HEK293 (cell line): ENCODE data around the gene CETP.

Source experiments
- HOXA7 ChIP-seq: sonication (generic); formaldehyde crosslinking; IDR thresholded peaks from 2 replicates; pipeline ENCODE4 v1.8.1; 2022; ENCODE audit warnings: missing genetic modification reagents, borderline replicate concordance
- KLF1 ChIP-seq: fragments of 450-650 bp; formaldehyde crosslinking; IDR thresholded peaks from 2 replicates; pipeline ENCODE4 v1.5.1; 2016; ENCODE audit warnings: missing biosample characterization, missing genetic modification characterization
- KLF16 ChIP-seq: fragments of 450-650 bp; formaldehyde crosslinking; IDR thresholded peaks from 2 replicates; pipeline ENCODE4 v1.5.1; 2017; ENCODE audit warnings: missing biosample characterization, missing genetic modification characterization
- SP2 ChIP-seq: fragments of 450-650 bp; formaldehyde crosslinking; IDR thresholded peaks from 2 replicates; pipeline ENCODE4 v1.5.1; 2016; ENCODE audit warnings: missing biosample characterization, missing genetic modification characterization
- TCF7L2 ChIP-seq: IDR thresholded peaks from 2 replicates; pipeline ENCODE4 v1.6.1; 2011; ENCODE audit warnings: low read depth, mild to moderate bottlenecking, inconsistent platforms, low read length, moderate library complexity, borderline replicate concordance
- TRIM28 ChIP-seq: IDR thresholded peaks from 2 replicates; pipeline ENCODE4 v1.6.1; 2011; ENCODE audit warnings: low read length, control low read depth, borderline replicate concordance
- ZFP41 ChIP-seq: fragments of 450-650 bp; formaldehyde crosslinking; IDR thresholded peaks from 2 replicates; pipeline ENCODE4 v1.5.1; 2016; ENCODE audit warnings: missing biosample characterization, missing genetic modification characterization, borderline replicate concordance
- ZNF292 ChIP-seq: fragments of 450-650 bp; formaldehyde crosslinking; IDR thresholded peaks from 2 replicates; pipeline ENCODE4 v1.5.1; 2016; ENCODE audit warnings: low read depth, missing biosample characterization, missing genetic modification characterization, borderline replicate concordance
- ZNF549 ChIP-seq: fragments of 450-650 bp; IDR thresholded peaks from 2 replicates; pipeline ENCODE4 v1.5.1; 2018; ENCODE audit warnings: missing biosample characterization, missing genetic modification characterization, mild to moderate bottlenecking, inconsistent platforms, moderate library complexity
- ZNF610 ChIP-seq: fragments of 450-650 bp; formaldehyde crosslinking; IDR thresholded peaks from 2 replicates; pipeline ENCODE4 v1.5.1; 2016; ENCODE audit warnings: missing biosample characterization, missing genetic modification characterization, borderline replicate concordance
- ZNF664 ChIP-seq: fragments of 450-650 bp; formaldehyde crosslinking; IDR thresholded peaks from 2 replicates; pipeline ENCODE4 v1.5.1; 2016; ENCODE audit warnings: missing biosample characterization, missing genetic modification characterization
- TF ChIP-seq, protein P1 (sequence below): fragments of 450-650 bp; formaldehyde crosslinking; IDR thresholded peaks from 2 replicates; pipeline ENCODE4 v1.5.1; 2016; ENCODE audit warnings: missing biosample characterization, missing genetic modification characterization
- TF ChIP-seq, protein P2 (sequence below): fragments of 450-650 bp; formaldehyde crosslinking; IDR thresholded peaks from 2 replicates; pipeline ENCODE4 v1.5.1; 2016; ENCODE audit warnings: missing biosample characterization, missing genetic modification characterization

DNA sequence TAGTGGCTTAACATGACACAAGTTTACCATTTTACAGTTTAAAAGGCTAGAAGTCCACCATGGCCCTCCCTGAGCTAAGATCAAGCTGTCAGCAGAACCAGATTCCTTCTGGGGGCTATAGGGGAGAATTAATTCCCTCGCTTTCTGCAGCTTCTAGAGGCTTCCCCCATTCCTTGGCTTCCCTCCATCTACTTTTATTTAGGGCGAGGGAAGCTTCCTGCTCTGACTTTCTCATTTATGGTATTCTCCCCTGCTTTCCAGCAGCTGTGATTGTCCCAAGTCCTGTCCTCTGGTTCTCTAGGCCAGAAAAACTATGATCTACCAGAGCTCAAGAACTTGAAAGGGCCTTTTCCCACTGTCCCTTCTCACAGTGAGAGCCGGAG is 4.3 kb downstream of the CETP start:
- TF ChIP-seq KLF16, result no peak
- no peak for TF ChIP-seq HOXA7 (CRISPR knock-in tag)
- TF ChIP-seq SP2 (tag by site-specific recombination), result no peak
- TF ChIP-seq, protein P1, sequence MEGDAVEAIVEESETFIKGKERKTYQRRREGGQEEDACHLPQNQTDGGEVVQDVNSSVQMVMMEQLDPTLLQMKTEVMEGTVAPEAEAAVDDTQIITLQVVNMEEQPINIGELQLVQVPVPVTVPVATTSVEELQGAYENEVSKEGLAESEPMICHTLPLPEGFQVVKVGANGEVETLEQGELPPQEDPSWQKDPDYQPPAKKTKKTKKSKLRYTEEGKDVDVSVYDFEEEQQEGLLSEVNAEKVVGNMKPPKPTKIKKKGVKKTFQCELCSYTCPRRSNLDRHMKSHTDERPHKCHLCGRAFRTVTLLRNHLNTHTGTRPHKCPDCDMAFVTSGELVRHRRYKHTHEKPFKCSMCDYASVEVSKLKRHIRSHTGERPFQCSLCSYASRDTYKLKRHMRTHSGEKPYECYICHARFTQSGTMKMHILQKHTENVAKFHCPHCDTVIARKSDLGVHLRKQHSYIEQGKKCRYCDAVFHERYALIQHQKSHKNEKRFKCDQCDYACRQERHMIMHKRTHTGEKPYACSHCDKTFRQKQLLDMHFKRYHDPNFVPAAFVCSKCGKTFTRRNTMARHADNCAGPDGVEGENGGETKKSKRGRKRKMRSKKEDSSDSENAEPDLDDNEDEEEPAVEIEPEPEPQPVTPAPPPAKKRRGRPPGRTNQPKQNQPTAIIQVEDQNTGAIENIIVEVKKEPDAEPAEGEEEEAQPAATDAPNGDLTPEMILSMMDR (tag by site-specific recombination), result no peak
- TF ChIP-seq TCF7L2, result no peak
- no peak for TF ChIP-seq KLF1 (tag by site-specific recombination)
- TF ChIP-seq, protein P2, sequence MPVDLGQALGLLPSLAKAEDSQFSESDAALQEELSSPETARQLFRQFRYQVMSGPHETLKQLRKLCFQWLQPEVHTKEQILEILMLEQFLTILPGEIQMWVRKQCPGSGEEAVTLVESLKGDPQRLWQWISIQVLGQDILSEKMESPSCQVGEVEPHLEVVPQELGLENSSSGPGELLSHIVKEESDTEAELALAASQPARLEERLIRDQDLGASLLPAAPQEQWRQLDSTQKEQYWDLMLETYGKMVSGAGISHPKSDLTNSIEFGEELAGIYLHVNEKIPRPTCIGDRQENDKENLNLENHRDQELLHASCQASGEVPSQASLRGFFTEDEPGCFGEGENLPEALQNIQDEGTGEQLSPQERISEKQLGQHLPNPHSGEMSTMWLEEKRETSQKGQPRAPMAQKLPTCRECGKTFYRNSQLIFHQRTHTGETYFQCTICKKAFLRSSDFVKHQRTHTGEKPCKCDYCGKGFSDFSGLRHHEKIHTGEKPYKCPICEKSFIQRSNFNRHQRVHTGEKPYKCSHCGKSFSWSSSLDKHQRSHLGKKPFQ, result no peak
- no peak for TF ChIP-seq ZNF549 (tag by site-specific recombination)
- TF ChIP-seq TRIM28, result no peak
- TF ChIP-seq ZNF292 (tag by site-specific recombination), result no peak
- TF ChIP-seq ZNF664 (tag by site-specific recombination), result no peak
- no peak for TF ChIP-seq ZNF610 (tag by site-specific recombination)
- TF ChIP-seq ZFP41 (tag by site-specific recombination), result no peak
